HFF-Myc (cell line): Measurements from ENCODE around the gene MED20.
"Not testable (repeated sequence)": the region's sequence is repeated elsewhere in the genome, so short reads cannot be mapped to it uniquely, and the experiment has no call there.

Experiments used
- DNase-seq: peaks from one replicate; pipeline ENCODE4 v3.0.0-alpha.2; 2011; ENCODE audit warnings: low read depth; ENCODE audit errors: extremely low read depth
- H3K4me3 ChIP-seq: replicated peaks from 2 replicates; pipeline ENCODE4 v1.5.1; 2011; ENCODE audit warnings: low read depth, mild to moderate bottlenecking, control low read depth, low read length
- TF ChIP-seq, protein P1 (sequence below): IDR thresholded peaks from 2 replicates; pipeline ENCODE4 v1.5.1; 2012; ENCODE audit warnings: mild to moderate bottlenecking, low read depth, low read length, control low read depth; ENCODE audit errors: missing control alignments

Gene MED20

GRCh38 chr6:41954668-41955067 lies 33.7 kb upstream of the MED20 start:
- DNase-seq, result no peak

GRCh38 chr6:41947581-41948220 lies 26.8 kb upstream of the MED20 start:
- TF ChIP-seq, protein P1, sequence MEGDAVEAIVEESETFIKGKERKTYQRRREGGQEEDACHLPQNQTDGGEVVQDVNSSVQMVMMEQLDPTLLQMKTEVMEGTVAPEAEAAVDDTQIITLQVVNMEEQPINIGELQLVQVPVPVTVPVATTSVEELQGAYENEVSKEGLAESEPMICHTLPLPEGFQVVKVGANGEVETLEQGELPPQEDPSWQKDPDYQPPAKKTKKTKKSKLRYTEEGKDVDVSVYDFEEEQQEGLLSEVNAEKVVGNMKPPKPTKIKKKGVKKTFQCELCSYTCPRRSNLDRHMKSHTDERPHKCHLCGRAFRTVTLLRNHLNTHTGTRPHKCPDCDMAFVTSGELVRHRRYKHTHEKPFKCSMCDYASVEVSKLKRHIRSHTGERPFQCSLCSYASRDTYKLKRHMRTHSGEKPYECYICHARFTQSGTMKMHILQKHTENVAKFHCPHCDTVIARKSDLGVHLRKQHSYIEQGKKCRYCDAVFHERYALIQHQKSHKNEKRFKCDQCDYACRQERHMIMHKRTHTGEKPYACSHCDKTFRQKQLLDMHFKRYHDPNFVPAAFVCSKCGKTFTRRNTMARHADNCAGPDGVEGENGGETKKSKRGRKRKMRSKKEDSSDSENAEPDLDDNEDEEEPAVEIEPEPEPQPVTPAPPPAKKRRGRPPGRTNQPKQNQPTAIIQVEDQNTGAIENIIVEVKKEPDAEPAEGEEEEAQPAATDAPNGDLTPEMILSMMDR, result no peak
- DNase-seq, result no peak
- H3K4me3 ChIP-seq, result no peak overlapping the region

More at GRCh38 chr6:41954668-41955067, 33.7 kb upstream of the MED20 start:
- TF ChIP-seq, protein P1, result no peak
- no peak overlapping the region for H3K4me3 ChIP-seq

GRCh38 chr6:41943456-41943855 lies 22.5 kb upstream of the MED20 start:
- DNase-seq, result no peak
- TF ChIP-seq, protein P1, result no peak
- no peak overlapping the region for H3K4me3 ChIP-seq

DNA sequence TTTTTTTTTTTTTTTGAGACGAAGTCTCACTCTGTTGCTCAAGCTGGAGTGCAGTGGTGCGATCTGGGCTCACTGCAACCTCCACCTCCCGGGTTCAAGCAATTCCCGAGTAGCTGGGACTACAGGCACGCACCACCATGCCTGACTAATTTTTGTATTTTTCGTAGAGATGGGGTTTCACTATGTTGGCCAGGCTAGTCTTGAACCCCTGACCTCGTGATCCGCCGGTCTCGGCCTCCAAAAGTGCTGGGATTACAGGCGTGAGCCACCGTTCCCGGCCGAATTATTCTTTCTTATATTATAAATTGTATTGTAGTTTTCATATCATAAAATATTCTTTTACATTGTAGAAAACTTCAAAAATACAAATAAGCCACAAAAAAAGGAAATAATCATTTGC lies 21.9 kb upstream of the MED20 start:
- not testable (repeated sequence) for DNase-seq

GRCh38 chr6:41942067-41942851 lies 21.3 kb upstream of the MED20 start:
- DNase-seq, result no peak
- TF ChIP-seq, protein P1, result no peak
- H3K4me3 ChIP-seq, result peak overlapping the region; percentile 91

More for the DNA sequence above, 21.9 kb upstream of the MED20 start:
- not testable (repeated sequence) for H3K4me3 ChIP-seq

GRCh38 chr6:41941280-41942066 lies 20.5 kb upstream of the MED20 start, which contains the start of gene CCND3:
TSS of gene CCND3 (minus strand) at chr6:41941808. CDS start at chr6:41941649, 159 bp downstream.
- peak within 1 kb of the TSS; percentile 91 for H3K4me3 ChIP-seq
- TF ChIP-seq, protein P1, result no peak
- peak; percentile 49 for DNase-seq
